Skin of body (tissue), 2 donors: ENCODE results near the gene XDH. TPM values are rescaled to one million over a fixed set of nuclear protein-coding genes. Genes with fewer than 3 reads are reported as not detected.

Experiments
- DNase-seq: peaks from one replicate; lab custom pipeline; 2025; lab: John Stamatoyannopoulos, UW
- total RNA-seq: library from RNA; depleted of rRNA; stranded (reverse); fragments of >200 nt; gene quantifications from one replicate; pipeline ENCODE4 v1.2.3, GENCODE V29; 2014

Gene XDH
- total RNA-seq, 1 donor from 2014 or later: 1.7 TPM

GRCh38 chr2:31402388-31402787 lies 12.2 kb downstream of the XDH start:
- no peak for DNase-seq

- no peak for DNase-seq
Measured at GRCh38 chr2:31401580-31401979, 13.0 kb downstream of the XDH start.

GRCh38 chr2:31398881-31399280 lies 15.7 kb downstream of the XDH start:
- DNase-seq: no peak

GRCh38 chr2:31397094-31397493 lies 17.4 kb downstream of the XDH start:
- no peak for DNase-seq

- DNase-seq: peak; percentile 2
Measured at GRCh38 chr2:31390324-31390723, 24.2 kb downstream of the XDH start.

- DNase-seq: no peak
Measured at GRCh38 chr2:31388736-31389135, 25.8 kb downstream of the XDH start.

GRCh38 chr2:31387850-31388249 lies 26.7 kb downstream of the XDH start:
- DNase-seq: no peak

GRCh38 chr2:31386648-31387047 lies 27.9 kb downstream of the XDH start:
- no peak for DNase-seq

- DNase-seq: no peak
Measured at GRCh38 chr2:31386172-31386571, 28.4 kb downstream of the XDH start.

GRCh38 chr2:31384771-31385276 lies 29.7 kb downstream of the XDH start:
- no peak for DNase-seq

GRCh38 chr2:31384351-31384750 lies 30.2 kb downstream of the XDH start:
- no peak for DNase-seq

- no peak for DNase-seq
Measured at GRCh38 chr2:31383471-31384153, 30.9 kb downstream of the XDH start.

GRCh38 chr2:31382452-31383120 lies 32.0 kb downstream of the XDH start:
- DNase-seq: no peak

- DNase-seq: no peak
Measured at GRCh38 chr2:31381601-31382000, 32.9 kb downstream of the XDH start.

GRCh38 chr2:31380243-31380642 lies 34.3 kb downstream of the XDH start:
- DNase-seq: no peak

- DNase-seq: no peak
Measured at GRCh38 chr2:31379747-31380146, 34.8 kb downstream of the XDH start.

- no peak for DNase-seq
Measured at GRCh38 chr2:31378791-31379501, 35.6 kb downstream of the XDH start.

GRCh38 chr2:31378389-31378788 lies 36.2 kb downstream of the XDH start:
- no peak for DNase-seq

- no peak for DNase-seq
Measured at GRCh38 chr2:31373127-31373526, 41.4 kb downstream of the XDH start.

- no peak for DNase-seq
Measured at GRCh38 chr2:31372097-31372496, 42.4 kb downstream of the XDH start.

GRCh38 chr2:31371691-31372090 lies 42.9 kb downstream of the XDH start:
- no peak for DNase-seq

- no peak for DNase-seq
Measured at GRCh38 chr2:31366733-31367132, 47.8 kb downstream of the XDH start.
